Lower leg skin (tissue), 3 donors: ENCODE data around the gene NTRK3.

ENCODE experiments used
- POLR2A ChIP-seq, 2 donors: fragments of 450-650 bp; IDR thresholded peaks; one replicate each; pipeline ENCODE4 v1.6.1; 2016 to 2017; ENCODE audit warnings: antibody characterized with exemption in 2 of 2, mild to moderate bottlenecking in 1 of 2, moderate library complexity in 1 of 2
- TF ChIP-seq, protein P1 (sequence below), 3 donors: fragments of 450-650 bp; IDR thresholded peaks; one replicate each; pipeline ENCODE4 v1.5.1; 2016; ENCODE audit warnings: antibody characterized with exemption in 3 of 3, mild to moderate bottlenecking in 3 of 3, moderate library complexity in 2 of 3

DNA sequence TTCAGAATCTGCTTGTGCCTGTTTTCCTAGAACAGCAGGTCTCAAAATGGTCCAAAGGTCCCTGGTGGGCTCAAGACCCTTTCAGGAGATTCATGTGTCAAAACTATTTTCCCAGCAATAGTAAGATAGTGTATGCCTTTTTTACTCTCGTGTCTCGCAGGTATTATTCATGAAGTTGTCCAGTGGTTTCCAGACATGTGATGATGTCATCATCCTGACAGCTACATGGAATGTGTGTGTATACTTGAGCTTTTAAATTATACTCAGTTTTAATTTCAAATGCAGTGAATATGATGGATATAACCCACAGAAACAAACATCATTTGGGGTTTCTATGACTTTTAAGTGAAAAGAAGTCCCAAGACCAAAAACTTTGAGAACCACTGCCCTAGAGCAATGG, 288.6 kb downstream of the NTRK3 start:
- TF ChIP-seq, protein P1, sequence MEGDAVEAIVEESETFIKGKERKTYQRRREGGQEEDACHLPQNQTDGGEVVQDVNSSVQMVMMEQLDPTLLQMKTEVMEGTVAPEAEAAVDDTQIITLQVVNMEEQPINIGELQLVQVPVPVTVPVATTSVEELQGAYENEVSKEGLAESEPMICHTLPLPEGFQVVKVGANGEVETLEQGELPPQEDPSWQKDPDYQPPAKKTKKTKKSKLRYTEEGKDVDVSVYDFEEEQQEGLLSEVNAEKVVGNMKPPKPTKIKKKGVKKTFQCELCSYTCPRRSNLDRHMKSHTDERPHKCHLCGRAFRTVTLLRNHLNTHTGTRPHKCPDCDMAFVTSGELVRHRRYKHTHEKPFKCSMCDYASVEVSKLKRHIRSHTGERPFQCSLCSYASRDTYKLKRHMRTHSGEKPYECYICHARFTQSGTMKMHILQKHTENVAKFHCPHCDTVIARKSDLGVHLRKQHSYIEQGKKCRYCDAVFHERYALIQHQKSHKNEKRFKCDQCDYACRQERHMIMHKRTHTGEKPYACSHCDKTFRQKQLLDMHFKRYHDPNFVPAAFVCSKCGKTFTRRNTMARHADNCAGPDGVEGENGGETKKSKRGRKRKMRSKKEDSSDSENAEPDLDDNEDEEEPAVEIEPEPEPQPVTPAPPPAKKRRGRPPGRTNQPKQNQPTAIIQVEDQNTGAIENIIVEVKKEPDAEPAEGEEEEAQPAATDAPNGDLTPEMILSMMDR (IDR thresholded peaks at IDR 0.05): no peak
- TF ChIP-seq POLR2A (IDR thresholded peaks at IDR 0.05): no peak
